CD4-positive, alpha-beta T cell (primary cell): Measurements from ENCODE around the gene MGST1. TPM values are rescaled to one million over a fixed set of nuclear protein-coding genes. Genes with fewer than 3 reads are reported as not detected.

Source experiments
- ATAC-seq: fragments of 200-7000 bp; cut with Tn5 transposase; one replicate; pipeline ENCODE4 v1.10.0; 2022; ENCODE audit warnings: mild to moderate bottlenecking; ENCODE audit not compliant: poor library complexity
- CTCF ChIA-PET: fragments of 350-600 bp; sonication (Branson Sonifier 250); formaldehyde crosslinking; loops from one replicate; lab custom pipeline; 2021; ENCODE audit warnings: antibody characterized with exemption, inconsistent platforms; lab: Charles Lee
- POLR2A ChIA-PET: fragments of 350-600 bp; sonication (Branson Sonifier 250); formaldehyde crosslinking; loops from one replicate; lab custom pipeline; 2021; ENCODE audit warnings: antibody characterized with exemption, inconsistent platforms; lab: Charles Lee
- DNase-seq, 14 experiments: peaks; one replicate each; pipeline ENCODE4 v3.0.0-alpha.2; 2013 to 2020; ENCODE audit warnings: mixed read lengths in 2 of 14
- H3K27ac ChIP-seq, 2 donors: one replicate each; pipeline versions ENCODE4 v1.5.1 to v1.7.0; 2013; ENCODE audit warnings: low read length in 2 of 2, low read depth in 1 of 2, mild to moderate bottlenecking in 1 of 2
- H3K27me3 ChIP-seq, 2 experiments: 1 replicate in 1 of 2; 2 replicates in 1 of 2; pipeline versions ENCODE4 v1.6.1 to v1.7.0; 2013; ENCODE audit warnings: low read length in 2 of 2, control low read depth in 1 of 2, mild to moderate bottlenecking in 1 of 2, moderate library complexity in 1 of 2; ENCODE audit not compliant: insufficient read depth in 2 of 2, control insufficient read depth in 1 of 2
- H3K36me3 ChIP-seq: one replicate; pipeline ENCODE4 v1.6.1; 2013; ENCODE audit warnings: low read length, control low read depth; ENCODE audit not compliant: insufficient read depth
- H3K4me1 ChIP-seq: one replicate; pipeline ENCODE4 v1.6.1; 2013; ENCODE audit warnings: low read length, control low read depth; ENCODE audit not compliant: insufficient read depth
- H3K4me3 ChIP-seq: one replicate; pipeline ENCODE4 v1.5.1; 2013; ENCODE audit warnings: mild to moderate bottlenecking, low read length, moderate library complexity
- H3K9me3 ChIP-seq, 2 experiments: 1 replicate in 1 of 2; 2 replicates in 1 of 2; pipeline versions ENCODE4 v1.6.1 to v1.7.0; 2013; ENCODE audit warnings: low read length in 2 of 2, mild to moderate bottlenecking in 2 of 2, control low read depth in 1 of 2, moderate library complexity in 1 of 2; ENCODE audit not compliant: control insufficient read depth in 1 of 2, insufficient read depth in 1 of 2
- H3K27ac Mint-ChIP-seq: one replicate; pipeline ENCODE4 v1.8.0; 2020; ENCODE audit warnings: mixed read lengths
- H3K27me3 Mint-ChIP-seq: one replicate; pipeline ENCODE4 v1.8.0; 2021; ENCODE audit warnings: mixed read lengths
- H3K36me3 Mint-ChIP-seq: one replicate; pipeline ENCODE4 v1.8.0; 2021; ENCODE audit warnings: low read depth, mixed read lengths
- H3K4me1 Mint-ChIP-seq: one replicate; pipeline ENCODE4 v1.8.0; 2021; ENCODE audit warnings: low read depth, mixed read lengths
- H3K4me3 Mint-ChIP-seq: one replicate; pipeline ENCODE4 v1.8.0; 2020; ENCODE audit warnings: mild to moderate bottlenecking, mixed read lengths
- H3K9me3 Mint-ChIP-seq: one replicate; pipeline ENCODE4 v1.8.0; 2020; ENCODE audit warnings: mixed read lengths
- intact Hi-C, 2 experiments: fragments of 100-400 bp; cut with DNase I in 1 of 2; cut with micrococcal nuclease in 1 of 2; formaldehyde crosslinking; loops; one replicate each; pipeline versions ENCODE4 v1.15.1 to v1.9.0; 2023 to 2025; cut with DNase I, micrococcal nuclease
- polyA plus RNA-seq, 2 donors: library from polyadenylated mRNA; unstranded; fragments of 120-200 nt; gene quantifications; one replicate each; pipeline ENCODE4 v1.2.1, GENCODE V29; 2013
- total RNA-seq, 174 experiments: library from RNA in 2 of 174; stranded (reverse) in 2 of 174; gene quantifications; one replicate each; pipeline ENCODE4 v1.2.3 and lab custom pipeline; 2021 to 2026
- TF ChIP-seq, protein P1 (sequence below): fragments of 200-600 bp; IDR thresholded peaks from one replicate; pipeline ENCODE4 v1.8.0; 2022; ENCODE audit warnings: antibody characterized with exemption, mild to moderate bottlenecking

MGST1 gene, protein sequence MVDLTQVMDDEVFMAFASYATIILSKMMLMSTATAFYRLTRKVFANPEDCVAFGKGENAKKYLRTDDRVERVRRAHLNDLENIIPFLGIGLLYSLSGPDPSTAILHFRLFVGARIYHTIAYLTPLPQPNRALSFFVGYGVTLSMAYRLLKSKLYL
- total RNA-seq (1 to 10 TPM in 1 of 2 experiments, not detected in 1; 1.4 TPM), total RNA-seq (lab: John Stamatoyannopoulos, UW) (0 to 3.9 (median 0.21) reads per million in 172 experiments)
- polyA plus RNA-seq (2013, experiment 1 of 2), result 5.1 TPM
- polyA plus RNA-seq (2013, experiment 2 of 2), result 2.6 TPM

DNA sequence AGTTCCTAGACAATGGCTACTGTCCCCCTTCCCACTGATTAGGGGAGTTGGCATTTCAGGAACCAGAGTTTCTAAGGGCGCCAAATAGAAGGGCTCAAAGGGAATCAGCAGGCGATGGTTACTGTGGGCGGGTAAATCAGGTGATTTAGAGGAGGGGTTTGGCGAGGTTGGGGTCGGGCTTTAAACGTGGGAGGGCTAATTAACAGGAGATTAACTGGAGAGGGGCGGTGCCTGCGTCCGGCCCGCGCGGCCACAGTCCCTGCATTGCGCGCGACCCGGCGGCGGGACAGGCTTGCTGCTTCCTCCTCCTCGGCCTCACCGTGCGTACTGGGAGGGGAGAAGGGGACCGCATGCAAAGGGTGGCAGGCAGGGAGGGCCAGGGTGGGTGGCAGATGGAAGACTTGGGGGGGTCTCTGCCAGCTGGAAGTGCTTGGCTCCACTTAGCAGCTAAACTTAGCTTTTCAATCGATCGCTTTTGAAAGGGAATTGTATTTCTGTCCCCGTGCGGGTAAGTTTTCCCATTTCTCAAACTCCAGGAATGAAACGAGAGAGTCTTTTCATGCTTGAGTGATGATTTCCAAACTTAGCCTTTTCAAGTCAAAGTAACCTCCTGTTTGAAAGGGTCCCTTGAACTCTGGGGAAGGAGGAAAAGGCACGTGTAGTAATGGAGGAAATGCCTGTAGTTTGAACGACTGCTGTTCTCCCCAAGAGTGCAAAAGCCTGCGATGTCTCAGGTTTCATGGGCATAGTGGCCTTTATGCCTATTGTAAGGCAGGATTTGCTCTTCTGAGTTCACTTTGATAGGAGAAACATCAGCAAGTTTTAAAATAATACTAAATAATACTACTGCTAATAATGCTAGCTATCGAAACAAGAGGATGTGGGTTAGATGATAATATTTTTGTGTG, at the start of gene MGST1:
TSS of gene MGST1 (plus strand) at position 255 of the 908 bp plus-strand sequence. CDS start 6,608 bp downstream, outside the sequence.
- H3K9me3 Mint-ChIP-seq, result peaks cover 3% of the 10 kb centered on the region
- ChIA-PET POLR2A (no interaction called here), CTCF (no interaction called here)
- ATAC-seq, result no peak
- Histone ChIP-seq H3K27ac (no peak within 1 kb of the TSS), H3K27me3 (peaks cover 0 to 11% of the 10 kb centered on the region in 2 experiments), H3K4me1 (no peaks in the 10 kb centered on the region), H3K9me3 (peaks cover 0 to 10% of the 10 kb centered on the region in 2 experiments), H3K4me3 (peak within 1 kb of the TSS; percentile 10), H3K36me3 (no peaks in the 10 kb centered on the region)
- no peak within 1 kb of the TSS for H3K27ac Mint-ChIP-seq
- H3K4me3 Mint-ChIP-seq, result no peak within 1 kb of the TSS
- intact Hi-C loops, result no loop called here
- H3K27me3 Mint-ChIP-seq, result peaks cover 17% of the 10 kb centered on the region
- no peaks in the 10 kb centered on the region for H3K36me3 Mint-ChIP-seq
- H3K4me1 Mint-ChIP-seq, result no peaks in the 10 kb centered on the region
- peak in 2 of 14 experiments; percentile 5 to 8 for DNase-seq
- TF ChIP-seq, protein P1, sequence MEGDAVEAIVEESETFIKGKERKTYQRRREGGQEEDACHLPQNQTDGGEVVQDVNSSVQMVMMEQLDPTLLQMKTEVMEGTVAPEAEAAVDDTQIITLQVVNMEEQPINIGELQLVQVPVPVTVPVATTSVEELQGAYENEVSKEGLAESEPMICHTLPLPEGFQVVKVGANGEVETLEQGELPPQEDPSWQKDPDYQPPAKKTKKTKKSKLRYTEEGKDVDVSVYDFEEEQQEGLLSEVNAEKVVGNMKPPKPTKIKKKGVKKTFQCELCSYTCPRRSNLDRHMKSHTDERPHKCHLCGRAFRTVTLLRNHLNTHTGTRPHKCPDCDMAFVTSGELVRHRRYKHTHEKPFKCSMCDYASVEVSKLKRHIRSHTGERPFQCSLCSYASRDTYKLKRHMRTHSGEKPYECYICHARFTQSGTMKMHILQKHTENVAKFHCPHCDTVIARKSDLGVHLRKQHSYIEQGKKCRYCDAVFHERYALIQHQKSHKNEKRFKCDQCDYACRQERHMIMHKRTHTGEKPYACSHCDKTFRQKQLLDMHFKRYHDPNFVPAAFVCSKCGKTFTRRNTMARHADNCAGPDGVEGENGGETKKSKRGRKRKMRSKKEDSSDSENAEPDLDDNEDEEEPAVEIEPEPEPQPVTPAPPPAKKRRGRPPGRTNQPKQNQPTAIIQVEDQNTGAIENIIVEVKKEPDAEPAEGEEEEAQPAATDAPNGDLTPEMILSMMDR, result no peak

DNA sequence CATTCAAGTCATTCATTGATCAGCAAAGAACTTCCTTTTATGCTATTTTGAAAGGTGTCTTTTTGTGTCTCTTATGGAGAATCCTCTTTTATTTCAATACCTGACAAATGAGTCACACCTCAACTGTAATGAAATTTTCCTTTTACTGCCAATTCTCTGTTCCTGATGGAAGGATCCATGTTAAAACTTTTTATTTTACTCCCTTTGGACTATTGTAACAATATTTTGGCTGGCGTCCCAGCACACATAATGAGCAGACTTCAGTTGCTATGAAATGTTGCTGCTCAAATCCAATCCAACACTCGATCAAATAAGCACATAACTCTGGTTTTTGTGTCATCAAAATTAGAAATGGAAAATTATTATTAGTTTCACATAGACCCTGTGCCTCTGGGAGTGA, 48.0 kb upstream of the MGST1 start:
- H3K4me3 Mint-ChIP-seq, result no peak overlapping the region
- DNase-seq, result no peak
- Histone ChIP-seq H3K4me3 (no peak overlapping the region), H3K27ac (no peak overlapping the region), H3K9me3 (no peaks in the 10 kb centered on the region), H3K36me3 (no peaks in the 10 kb centered on the region), H3K27me3 (no peaks in the 10 kb centered on the region), H3K4me1 (no peaks in the 10 kb centered on the region)
- TF ChIP-seq, protein P1, result no peak
- no peaks in the 10 kb centered on the region for H3K27me3 Mint-ChIP-seq
- ChIA-PET POLR2A (no interaction called here), CTCF (no interaction called here)
- peaks cover 7% of the 10 kb centered on the region for H3K9me3 Mint-ChIP-seq
- no peaks in the 10 kb centered on the region for H3K36me3 Mint-ChIP-seq
- ATAC-seq, result no peak
- H3K27ac Mint-ChIP-seq, result no peak overlapping the region
- no peaks in the 10 kb centered on the region for H3K4me1 Mint-ChIP-seq
- intact Hi-C loops, result no loop called here

DNA sequence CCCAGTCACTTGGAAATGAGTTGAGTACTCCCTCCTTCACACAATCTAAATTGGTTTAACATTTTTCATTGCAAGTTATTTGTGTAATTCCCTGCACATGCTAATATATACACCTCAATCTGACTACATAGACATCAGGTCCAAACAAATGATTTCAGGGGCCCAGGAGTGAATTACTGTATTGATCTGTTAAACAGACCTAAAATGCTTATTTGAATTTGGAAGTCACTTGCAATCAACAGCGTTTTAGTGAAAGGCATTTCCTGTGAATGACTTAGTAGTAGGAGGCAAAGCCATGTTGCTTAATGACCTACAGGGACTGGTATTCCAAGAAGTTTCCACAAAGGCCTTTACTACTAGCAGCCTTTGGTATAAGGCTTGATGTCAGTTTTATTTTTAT, 47.3 kb upstream of the MGST1 start:
- Histone ChIP-seq H3K9me3 (no peaks in the 10 kb centered on the region), H3K4me1 (no peaks in the 10 kb centered on the region), H3K27ac (no peak overlapping the region), H3K4me3 (no peak overlapping the region), H3K36me3 (no peaks in the 10 kb centered on the region), H3K27me3 (no peaks in the 10 kb centered on the region)
- H3K9me3 Mint-ChIP-seq, result peaks cover 7% of the 10 kb centered on the region
- DNase-seq (no peak), ATAC-seq (no peak)
- TF ChIP-seq, protein P1, result no peak
- H3K27me3 Mint-ChIP-seq, result no peaks in the 10 kb centered on the region
- intact Hi-C loops, result no loop called here
- POLR2A ChIA-PET, result no interaction called here
- H3K4me3 Mint-ChIP-seq, result no peak overlapping the region
- no peaks in the 10 kb centered on the region for H3K4me1 Mint-ChIP-seq
- H3K36me3 Mint-ChIP-seq, result no peaks in the 10 kb centered on the region
- CTCF ChIA-PET, result no interaction called here
- H3K27ac Mint-ChIP-seq, result no peak overlapping the region
